Suppressor macrophage treated with lipopolysaccharide for 1 hour (primary cell): Measurements from ENCODE around the gene PAGE4.

Experiments used
- DNase-seq, 3 donors: peaks; one replicate each; pipeline ENCODE4 v3.0.0-alpha.2; 2020 to 2022

Gene PAGE4

GRCh38 chrX:49877397-49878101 lies 48.4 kb downstream of the PAGE4 start:
- peak in 2 of 3 donors; percentile 5 to 23 for DNase-seq

- no peak for DNase-seq
These were observed 49.2 kb downstream of the PAGE4 start for GRCh38 chrX:49878128-49878833.

DNA sequence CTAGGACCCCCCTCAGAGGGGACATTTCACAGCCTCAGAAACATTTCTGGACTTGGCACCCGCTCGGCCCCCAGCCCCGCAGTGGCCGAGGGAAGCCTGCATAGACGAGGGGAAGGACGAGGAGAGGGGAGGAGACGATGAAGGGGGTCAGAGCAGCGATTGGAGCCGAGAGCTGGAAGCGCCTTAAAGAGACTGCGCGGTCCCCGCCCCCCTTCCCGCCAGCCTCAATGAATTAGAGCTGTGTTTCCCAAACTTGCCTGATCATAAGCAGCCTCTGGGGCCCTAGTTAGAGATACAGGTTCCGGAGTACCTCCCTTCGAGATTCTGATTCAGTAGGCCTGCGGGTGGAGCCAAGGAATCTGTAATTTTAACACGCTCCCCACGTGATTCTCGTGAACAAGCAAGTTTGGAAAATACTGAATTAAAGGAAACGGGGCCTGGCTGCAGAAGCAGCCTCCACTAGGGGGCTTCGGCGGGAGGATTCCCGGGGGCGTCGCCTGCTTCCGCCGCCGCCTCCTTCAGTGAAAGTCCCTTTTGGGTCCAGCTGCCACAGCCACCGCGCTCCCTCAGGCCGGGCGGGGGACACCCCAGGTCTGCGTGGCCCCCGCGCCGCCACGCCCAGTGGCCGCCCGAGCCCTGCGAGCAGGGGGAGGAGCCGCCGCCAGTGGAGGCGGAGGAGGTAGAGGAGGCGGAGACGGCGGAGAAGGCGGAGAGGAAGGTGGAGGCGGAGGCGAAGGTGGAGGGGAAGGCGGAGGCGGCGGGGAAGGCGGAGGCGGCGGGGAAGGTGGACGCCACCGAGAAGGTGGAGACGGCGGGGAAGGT lies 49.9 kb downstream of the PAGE4 start, which contains the start of gene USP27X:
USP27X (plus strand) TSS at position 651 of the 822 bp plus-strand sequence. CDS start 824 bp downstream, outside the sequence.
- DNase-seq, result peak; percentile 84 to 89 (median 87)

GRCh38 chrX:49879656-49880277 lies 50.7 kb downstream of the PAGE4 start:
- no peak for DNase-seq

GRCh38 chrX:49880668-49881067 lies 51.6 kb downstream of the PAGE4 start:
- DNase-seq, result no peak
